Liver (tissue), 9 donors: Measurements from ENCODE around the gene SYNPR. TPM values are rescaled to one million over a fixed set of nuclear protein-coding genes. Genes with fewer than 3 reads are reported as not detected.

Source experiments
- DNase-seq: peaks from one replicate; pipeline ENCODE4 v3.0.0-alpha.2; 2017; ENCODE audit warnings: low spot score
- H3K27ac ChIP-seq, 2 donors: one replicate each; pipeline ENCODE4 v1.7.0; 2013; ENCODE audit warnings: inconsistent platforms in 2 of 2, low read length in 2 of 2, control low read depth in 1 of 2, low read depth in 1 of 2, mild to moderate bottlenecking in 1 of 2
- H3K27me3 ChIP-seq, 4 donors: one replicate each; pipeline versions ENCODE4 v1.6.1 to v1.7.0; 2013; ENCODE audit warnings: low read length in 3 of 4, inconsistent platforms in 1 of 4, mild to moderate bottlenecking in 1 of 4, moderate library complexity in 1 of 4; ENCODE audit not compliant: control insufficient read depth in 4 of 4, insufficient read depth in 4 of 4
- H3K36me3 ChIP-seq, 4 donors: one replicate each; pipeline versions ENCODE4 v1.6.1 to v1.7.0; 2013; ENCODE audit warnings: low read length in 3 of 4, mild to moderate bottlenecking in 3 of 4, low read depth in 1 of 4, moderate library complexity in 1 of 4; ENCODE audit not compliant: control insufficient read depth in 4 of 4, insufficient read depth in 3 of 4
- H3K4me1 ChIP-seq, 4 donors: one replicate each; pipeline versions ENCODE4 v1.6.1 to v1.7.0; 2013; ENCODE audit warnings: low read length in 3 of 4, mild to moderate bottlenecking in 3 of 4, moderate library complexity in 1 of 4; ENCODE audit not compliant: control insufficient read depth in 4 of 4, insufficient read depth in 4 of 4
- H3K4me3 ChIP-seq, 3 donors: one replicate each; pipeline versions ENCODE4 v1.6.1 to v1.7.0; 2013; ENCODE audit warnings: low read length in 3 of 3, control low read depth in 1 of 3, low read depth in 1 of 3, mild to moderate bottlenecking in 1 of 3
- H3K9ac ChIP-seq, 2 donors: one replicate each; pipeline ENCODE4 v1.7.0; 2013; ENCODE audit warnings: low read length in 2 of 2, mild to moderate bottlenecking in 2 of 2, moderate library complexity in 2 of 2, control low read depth in 1 of 2, low read depth in 1 of 2
- H3K9me3 ChIP-seq, 4 donors: one replicate each; pipeline versions ENCODE4 v1.6.1 to v1.7.0; 2013; ENCODE audit warnings: low read length in 3 of 4; ENCODE audit not compliant: control insufficient read depth in 4 of 4
- EGR1 ChIP-seq, 2 donors: IDR thresholded peaks; 2 replicates each; pipeline ENCODE4 v1.6.1; 2016 to 2018; ENCODE audit warnings: antibody characterized with exemption in 2 of 2, low read depth in 2 of 2
- FOXA2 ChIP-seq: IDR thresholded peaks from 2 replicates; pipeline ENCODE4 v1.6.1; 2016; ENCODE audit warnings: antibody characterized with exemption
- GABPA ChIP-seq, 2 donors: IDR thresholded peaks in 1 of 2; conservative IDR thresholded peaks in 1 of 2; 2 replicates each; pipeline ENCODE4 v1.6.1; 2016; ENCODE audit warnings: antibody characterized with exemption in 2 of 2, mild to moderate bottlenecking in 1 of 2, moderate library complexity in 1 of 2
- HNF4A ChIP-seq, 2 donors: conservative IDR thresholded peaks; 2 replicates each; pipeline ENCODE4 v1.6.1; 2016; ENCODE audit warnings: antibody characterized with exemption in 2 of 2, mild to moderate bottlenecking in 2 of 2
- JUND ChIP-seq, 2 donors: IDR thresholded peaks; 2 replicates each; pipeline ENCODE4 v1.6.1; 2016; ENCODE audit warnings: antibody characterized with exemption in 2 of 2
- NR2F2 ChIP-seq: IDR thresholded peaks from 2 replicates; pipeline ENCODE4 v1.6.1; 2016; ENCODE audit warnings: antibody characterized with exemption
- RAD21 ChIP-seq, 2 donors: IDR thresholded peaks; 2 replicates each; pipeline ENCODE4 v1.6.1; 2016; ENCODE audit warnings: antibody characterized with exemption in 2 of 2, mild to moderate bottlenecking in 2 of 2
- RXRA ChIP-seq, 2 donors: IDR thresholded peaks; 2 replicates each; pipeline ENCODE4 v1.6.1; 2017 to 2018; ENCODE audit warnings: antibody characterized with exemption in 2 of 2, mild to moderate bottlenecking in 1 of 2
- SP1 ChIP-seq: IDR thresholded peaks from 2 replicates; pipeline ENCODE4 v1.6.1; 2018; ENCODE audit warnings: antibody characterized with exemption, mild to moderate bottlenecking
- TAF1 ChIP-seq: conservative IDR thresholded peaks from 2 replicates; pipeline ENCODE4 v1.6.1; 2016; ENCODE audit warnings: antibody characterized with exemption, mild to moderate bottlenecking
- YY1 ChIP-seq: IDR thresholded peaks from 2 replicates; pipeline ENCODE4 v1.6.1; 2016; ENCODE audit warnings: antibody characterized with exemption, mild to moderate bottlenecking
- WGBS: extraction: QIAGEN DNeasy Blood & Tissue Kit; methylation state at CpG from one replicate; pipeline ENCODE4 v1.1.7; 2013; 5-methylcytosine and 5-hydroxymethylcytosine counted together
- polyA plus RNA-seq, 2 donors: library from polyadenylated mRNA; stranded (reverse) in 1 of 2; unstranded in 1 of 2; fragments of 200-250 nt in 1 of 2; fragments of >200 nt in 1 of 2; fragmentation: Nextera tagmentation in 1 of 2; extraction: Ambion mirVana in 1 of 2; gene quantifications; one replicate each; pipeline versions ENCODE4 v1.2.1 to v1.2.3, GENCODE V29; 2013 to 2015
- total RNA-seq, 2 donors: library from RNA; depleted of rRNA; stranded (reverse); fragments of >200 nt; gene quantifications; one replicate each; pipeline ENCODE4 v1.2.3, GENCODE V29; 2014
- TF ChIP-seq, protein P1 (sequence below): IDR thresholded peaks from 2 replicates; pipeline ENCODE4 v1.6.1; 2016; ENCODE audit warnings: antibody characterized with exemption
- TF ChIP-seq, protein P2 (sequence below): fragments of 150-350 bp; IDR thresholded peaks from 2 replicates; pipeline ENCODE4 v1.5.1; 2017; ENCODE audit warnings: improper control_type of control experiment, low read depth, low read length; ENCODE audit not compliant: missing input control
- TF ChIP-seq, protein P3 (sequence below): IDR thresholded peaks from 2 replicates; pipeline ENCODE4 v1.6.1; 2016; ENCODE audit warnings: antibody characterized with exemption
- TF ChIP-seq, protein P4 (sequence below): IDR thresholded peaks from 2 replicates; pipeline ENCODE4 v1.6.1; 2016; ENCODE audit warnings: antibody characterized with exemption, mild to moderate bottlenecking
- TF ChIP-seq, protein P5 (sequence below): IDR thresholded peaks from 2 replicates; pipeline ENCODE4 v1.6.1; 2016; ENCODE audit warnings: antibody characterized with exemption
- donor health status: healthy.
- donor health status: healthy.
- donor health status: healthy.
- donor health status: healthy.
- donor health status: healthy.

Gene SYNPR
- total and polyA plus RNA-seq, 4 donors, result not detected

DNA sequence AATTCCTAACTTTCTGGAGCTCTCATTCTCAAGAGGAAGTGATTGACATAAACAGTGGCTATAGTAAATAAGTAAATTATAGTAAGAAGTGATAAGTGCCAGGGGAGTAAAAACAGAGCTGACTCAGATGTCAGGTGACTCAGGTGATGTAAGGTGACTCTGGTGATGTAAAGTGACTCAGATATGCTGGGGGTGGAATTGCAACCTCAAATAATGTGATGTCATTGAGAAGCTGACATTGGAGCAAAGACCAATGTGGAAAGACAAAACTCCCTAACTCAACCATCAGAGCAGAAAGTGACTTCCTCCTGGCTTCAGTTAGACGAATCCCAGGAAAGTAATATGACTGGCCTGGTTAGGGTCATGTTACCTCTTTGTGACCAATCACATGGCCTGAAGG lies 230.2 kb downstream of the SYNPR start:
- no peak for TF ChIP-seq FOXA2
- TF ChIP-seq, protein P1, sequence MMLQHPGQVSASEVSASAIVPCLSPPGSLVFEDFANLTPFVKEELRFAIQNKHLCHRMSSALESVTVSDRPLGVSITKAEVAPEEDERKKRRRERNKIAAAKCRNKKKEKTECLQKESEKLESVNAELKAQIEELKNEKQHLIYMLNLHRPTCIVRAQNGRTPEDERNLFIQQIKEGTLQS, result no peak
- TF ChIP-seq, protein P2, sequence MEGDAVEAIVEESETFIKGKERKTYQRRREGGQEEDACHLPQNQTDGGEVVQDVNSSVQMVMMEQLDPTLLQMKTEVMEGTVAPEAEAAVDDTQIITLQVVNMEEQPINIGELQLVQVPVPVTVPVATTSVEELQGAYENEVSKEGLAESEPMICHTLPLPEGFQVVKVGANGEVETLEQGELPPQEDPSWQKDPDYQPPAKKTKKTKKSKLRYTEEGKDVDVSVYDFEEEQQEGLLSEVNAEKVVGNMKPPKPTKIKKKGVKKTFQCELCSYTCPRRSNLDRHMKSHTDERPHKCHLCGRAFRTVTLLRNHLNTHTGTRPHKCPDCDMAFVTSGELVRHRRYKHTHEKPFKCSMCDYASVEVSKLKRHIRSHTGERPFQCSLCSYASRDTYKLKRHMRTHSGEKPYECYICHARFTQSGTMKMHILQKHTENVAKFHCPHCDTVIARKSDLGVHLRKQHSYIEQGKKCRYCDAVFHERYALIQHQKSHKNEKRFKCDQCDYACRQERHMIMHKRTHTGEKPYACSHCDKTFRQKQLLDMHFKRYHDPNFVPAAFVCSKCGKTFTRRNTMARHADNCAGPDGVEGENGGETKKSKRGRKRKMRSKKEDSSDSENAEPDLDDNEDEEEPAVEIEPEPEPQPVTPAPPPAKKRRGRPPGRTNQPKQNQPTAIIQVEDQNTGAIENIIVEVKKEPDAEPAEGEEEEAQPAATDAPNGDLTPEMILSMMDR, result no peak
- no peak for TF ChIP-seq YY1
- TF ChIP-seq, protein P3, sequence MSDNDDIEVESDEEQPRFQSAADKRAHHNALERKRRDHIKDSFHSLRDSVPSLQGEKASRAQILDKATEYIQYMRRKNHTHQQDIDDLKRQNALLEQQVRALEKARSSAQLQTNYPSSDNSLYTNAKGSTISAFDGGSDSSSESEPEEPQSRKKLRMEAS, result no peak
- no peak for TF ChIP-seq TAF1
- TF ChIP-seq, protein P4, sequence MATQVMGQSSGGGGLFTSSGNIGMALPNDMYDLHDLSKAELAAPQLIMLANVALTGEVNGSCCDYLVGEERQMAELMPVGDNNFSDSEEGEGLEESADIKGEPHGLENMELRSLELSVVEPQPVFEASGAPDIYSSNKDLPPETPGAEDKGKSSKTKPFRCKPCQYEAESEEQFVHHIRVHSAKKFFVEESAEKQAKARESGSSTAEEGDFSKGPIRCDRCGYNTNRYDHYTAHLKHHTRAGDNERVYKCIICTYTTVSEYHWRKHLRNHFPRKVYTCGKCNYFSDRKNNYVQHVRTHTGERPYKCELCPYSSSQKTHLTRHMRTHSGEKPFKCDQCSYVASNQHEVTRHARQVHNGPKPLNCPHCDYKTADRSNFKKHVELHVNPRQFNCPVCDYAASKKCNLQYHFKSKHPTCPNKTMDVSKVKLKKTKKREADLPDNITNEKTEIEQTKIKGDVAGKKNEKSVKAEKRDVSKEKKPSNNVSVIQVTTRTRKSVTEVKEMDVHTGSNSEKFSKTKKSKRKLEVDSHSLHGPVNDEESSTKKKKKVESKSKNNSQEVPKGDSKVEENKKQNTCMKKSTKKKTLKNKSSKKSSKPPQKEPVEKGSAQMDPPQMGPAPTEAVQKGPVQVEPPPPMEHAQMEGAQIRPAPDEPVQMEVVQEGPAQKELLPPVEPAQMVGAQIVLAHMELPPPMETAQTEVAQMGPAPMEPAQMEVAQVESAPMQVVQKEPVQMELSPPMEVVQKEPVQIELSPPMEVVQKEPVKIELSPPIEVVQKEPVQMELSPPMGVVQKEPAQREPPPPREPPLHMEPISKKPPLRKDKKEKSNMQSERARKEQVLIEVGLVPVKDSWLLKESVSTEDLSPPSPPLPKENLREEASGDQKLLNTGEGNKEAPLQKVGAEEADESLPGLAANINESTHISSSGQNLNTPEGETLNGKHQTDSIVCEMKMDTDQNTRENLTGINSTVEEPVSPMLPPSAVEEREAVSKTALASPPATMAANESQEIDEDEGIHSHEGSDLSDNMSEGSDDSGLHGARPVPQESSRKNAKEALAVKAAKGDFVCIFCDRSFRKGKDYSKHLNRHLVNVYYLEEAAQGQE, result no peak
- TF ChIP-seq RXRA (IDR thresholded peaks at IDR 0.05), result no peak
- no peak for TF ChIP-seq NR2F2
- TF ChIP-seq JUND (IDR thresholded peaks at IDR 0.05), result no peak
- no peak for TF ChIP-seq GABPA (IDR thresholded peaks at IDR 0.05 in 1 of 2, conservative IDR thresholded peaks at IDR 0.05 in 1 of 2)
- TF ChIP-seq HNF4A (conservative IDR thresholded peaks at IDR 0.05), result no peak
- TF ChIP-seq EGR1 (IDR thresholded peaks at IDR 0.05; ENCODE audit: low read depth in 2 of 2), result no peak
- TF ChIP-seq RAD21 (IDR thresholded peaks at IDR 0.05), result no peak
- TF ChIP-seq, protein P5, sequence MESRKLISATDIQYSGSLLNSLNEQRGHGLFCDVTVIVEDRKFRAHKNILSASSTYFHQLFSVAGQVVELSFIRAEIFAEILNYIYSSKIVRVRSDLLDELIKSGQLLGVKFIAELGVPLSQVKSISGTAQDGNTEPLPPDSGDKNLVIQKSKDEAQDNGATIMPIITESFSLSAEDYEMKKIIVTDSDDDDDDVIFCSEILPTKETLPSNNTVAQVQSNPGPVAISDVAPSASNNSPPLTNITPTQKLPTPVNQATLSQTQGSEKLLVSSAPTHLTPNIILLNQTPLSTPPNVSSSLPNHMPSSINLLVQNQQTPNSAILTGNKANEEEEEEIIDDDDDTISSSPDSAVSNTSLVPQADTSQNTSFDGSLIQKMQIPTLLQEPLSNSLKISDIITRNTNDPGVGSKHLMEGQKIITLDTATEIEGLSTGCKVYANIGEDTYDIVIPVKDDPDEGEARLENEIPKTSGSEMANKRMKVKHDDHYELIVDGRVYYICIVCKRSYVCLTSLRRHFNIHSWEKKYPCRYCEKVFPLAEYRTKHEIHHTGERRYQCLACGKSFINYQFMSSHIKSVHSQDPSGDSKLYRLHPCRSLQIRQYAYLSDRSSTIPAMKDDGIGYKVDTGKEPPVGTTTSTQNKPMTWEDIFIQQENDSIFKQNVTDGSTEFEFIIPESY, result no peak
- no peak for TF ChIP-seq SP1
- Histone ChIP-seq H3K27me3 (no peaks in the 10 kb centered on the region), H3K9ac (no peak overlapping the region), H3K36me3 (no peaks in the 10 kb centered on the region), H3K4me3 (no peak overlapping the region), H3K4me1 (no peaks in the 10 kb centered on the region), H3K27ac (no peak overlapping the region), H3K9me3 (no peaks in the 10 kb centered on the region)
- DNase-seq, result no peak
- WGBS, result 80% methylated on average over 1 of the region's 1 CpG

DNA sequence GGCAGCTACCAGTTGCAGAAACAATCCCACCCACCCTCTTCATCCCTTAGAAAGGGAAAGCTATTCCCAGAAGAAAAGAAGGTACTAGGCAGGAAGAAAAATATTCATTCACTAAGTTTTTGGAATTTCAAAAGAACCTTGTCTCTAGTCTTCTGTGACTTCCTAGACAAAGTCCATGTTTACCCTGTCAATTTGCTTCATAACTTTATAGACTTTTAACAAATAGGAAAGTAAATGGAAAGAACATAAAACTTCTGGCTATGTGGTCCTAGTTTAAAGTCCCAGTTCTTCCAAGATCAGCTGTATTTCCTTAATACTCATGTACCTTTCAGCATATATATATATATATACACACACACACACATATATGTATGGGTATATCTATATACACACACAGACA lies 230.7 kb downstream of the SYNPR start:
- no peak overlapping the region for H3K27ac ChIP-seq
- DNase-seq, result no peak
- H3K9me3 ChIP-seq, result no peaks in the 10 kb centered on the region
- H3K36me3 ChIP-seq, result no peaks in the 10 kb centered on the region
- no peak overlapping the region for H3K4me3 ChIP-seq
- no peak overlapping the region for H3K9ac ChIP-seq
- H3K27me3 ChIP-seq, result no peaks in the 10 kb centered on the region
- TF ChIP-seq EGR1 (IDR thresholded peaks at IDR 0.05; ENCODE audit: low read depth in 2 of 2) (no peak), NR2F2 (no peak), RAD21 (IDR thresholded peaks at IDR 0.05) (no peak)
- TF ChIP-seq, protein P1, result no peak
- no peaks in the 10 kb centered on the region for H3K4me1 ChIP-seq
